Transverse colon (tissue), 4 donors: ENCODE results near the gene KCNK10. TPM values are rescaled to one million over a fixed set of nuclear protein-coding genes. Genes with fewer than 3 reads are reported as not detected.

Experiments used
- DNase-seq: peaks from one replicate; pipeline ENCODE4 v3.0.0-alpha.2; 2019
- H3K27ac ChIP-seq, 4 donors: fragments of 200-600 bp; sonication (generic); 2 replicates each; pipeline ENCODE4 v1.5.1; 2016 to 2018; ENCODE audit warnings: inconsistent platforms in 4 of 4
- H3K27me3 ChIP-seq: fragments of 200-600 bp; sonication (generic); 2 replicates; pipeline ENCODE4 v1.5.1; 2017; ENCODE audit warnings: inconsistent platforms
- H3K36me3 ChIP-seq, 4 donors: fragments of 200-600 bp; sonication (generic); 2 replicates each; pipeline ENCODE4 v1.5.1; 2017 to 2019; ENCODE audit warnings: inconsistent platforms in 4 of 4
- H3K4me1 ChIP-seq, 4 donors: fragments of 200-600 bp; sonication (generic); 2 replicates each; pipeline ENCODE4 v1.5.1; 2017 to 2020; ENCODE audit warnings: inconsistent platforms in 4 of 4
- H3K4me3 ChIP-seq, 4 donors: fragments of 200-600 bp; sonication (generic); 1 replicate in 1 of 4; 2 replicates in 3 of 4; pipeline versions ENCODE4 v1.5.1 to v1.6.1; 2017 to 2019; ENCODE audit warnings: inconsistent platforms in 4 of 4
- H3K9me3 ChIP-seq, 2 donors: fragments of 200-600 bp; sonication (generic); 2 replicates each; pipeline ENCODE4 v1.5.1; 2017 to 2019; ENCODE audit warnings: inconsistent platforms in 2 of 2
- EP300 ChIP-seq: sonication (generic); formaldehyde crosslinking; IDR thresholded peaks from one replicate; pipeline ENCODE4 v1.6.1; 2017; ENCODE audit warnings: antibody characterized with exemption, low read depth
- POLR2A ChIP-seq: fragments of 450-650 bp; IDR thresholded peaks from one replicate; pipeline ENCODE4 v1.6.1; 2016; ENCODE audit warnings: antibody characterized with exemption, mild to moderate bottlenecking, moderate library complexity
- POLR2AphosphoS5 ChIP-seq, 3 donors: sonication (generic); formaldehyde crosslinking; IDR thresholded peaks; one replicate each; pipeline ENCODE4 v1.6.1; 2016; ENCODE audit warnings: antibody characterized with exemption in 3 of 3
- WGBS, 2 donors: methylation state at CpG; one replicate each; pipeline ENCODE4 v1.1.5; 2018; ENCODE audit warnings: low coverage in 1 of 2; 5-methylcytosine and 5-hydroxymethylcytosine counted together
- in situ Hi-C, 4 donors: fragments of 200-750 bp; cut with MboI; loops; one replicate each; pipeline versions ENCODE4 v1.15.0 to v1.15.1; 2017; ENCODE audit warnings: low sequenced_read_pairs in 3 of 4, low pct_ligation_motif_present in 1 of 4, low pct_unique_long_range_greater_than_20kb in 1 of 4
- intact Hi-C: fragments of 100-400 bp; cut with DNase I; formaldehyde crosslinking; loops from one replicate; pipeline ENCODE4 v1.15.1; 2023; ENCODE audit warnings: low total_unique reads
- total RNA-seq, 4 donors: library from RNA; depleted of rRNA; stranded (reverse); fragments of >200 nt; gene quantifications; one replicate each; pipeline ENCODE4 v1.1.0, GENCODE V29; 2016
- TF ChIP-seq, protein P1 (sequence below), 5 experiments: fragments of 200-600 bp in 3 of 5; fragments of 450-650 bp in 2 of 5; sonication (generic) in 3 of 5; IDR thresholded peaks; 1 replicate in 2 of 5; 2 replicates in 3 of 5; pipeline ENCODE4 v1.5.1; 2016 to 2017; ENCODE audit warnings: antibody characterized with exemption in 5 of 5, inconsistent platforms in 3 of 5, mild to moderate bottlenecking in 2 of 5, moderate library complexity in 1 of 5

KCNK10 gene
- total RNA-seq, 4 donors from 2014 or later: 2.2 to 7.4 (median 3.2) TPM

DNA sequence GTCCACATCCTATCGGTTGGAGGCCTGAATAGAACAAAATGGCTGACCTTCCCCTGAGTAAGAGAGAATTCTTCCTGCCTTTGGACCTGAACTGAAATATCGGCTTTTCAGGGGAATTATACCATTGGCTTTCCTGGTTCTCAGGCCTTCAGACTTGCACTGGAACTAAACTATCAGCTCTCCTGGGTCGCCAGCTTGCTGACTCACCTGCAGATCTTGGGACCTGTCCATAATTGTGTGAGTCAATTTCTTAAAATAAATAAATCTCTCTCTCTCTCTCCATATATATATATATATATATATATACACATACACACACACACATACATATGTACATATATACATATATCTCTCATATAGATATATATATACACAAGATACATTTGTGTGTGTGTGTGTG lies 41.6 kb downstream of the KCNK10 start:
- DNase-seq: no peak
- in situ Hi-C loops (no loop called here), intact Hi-C loops (no loop called here)
- Histone ChIP-seq H3K27ac (no peak overlapping the region), H3K4me1 (no peaks in the 10 kb centered on the region), H3K27me3 (no peaks in the 10 kb centered on the region), H3K36me3 (no peaks in the 10 kb centered on the region), H3K9me3 (no peaks in the 10 kb centered on the region), H3K4me3 (no peak overlapping the region)
- 82% methylated on average over 3 of the region's 3 CpGs; no CpG with 5 or more reads in 1 of the 2 donors for WGBS, 2 donors
- no peak for TF ChIP-seq POLR2A
- TF ChIP-seq POLR2AphosphoS5 (IDR thresholded peaks at IDR 0.05): no peak
- TF ChIP-seq, protein P1, sequence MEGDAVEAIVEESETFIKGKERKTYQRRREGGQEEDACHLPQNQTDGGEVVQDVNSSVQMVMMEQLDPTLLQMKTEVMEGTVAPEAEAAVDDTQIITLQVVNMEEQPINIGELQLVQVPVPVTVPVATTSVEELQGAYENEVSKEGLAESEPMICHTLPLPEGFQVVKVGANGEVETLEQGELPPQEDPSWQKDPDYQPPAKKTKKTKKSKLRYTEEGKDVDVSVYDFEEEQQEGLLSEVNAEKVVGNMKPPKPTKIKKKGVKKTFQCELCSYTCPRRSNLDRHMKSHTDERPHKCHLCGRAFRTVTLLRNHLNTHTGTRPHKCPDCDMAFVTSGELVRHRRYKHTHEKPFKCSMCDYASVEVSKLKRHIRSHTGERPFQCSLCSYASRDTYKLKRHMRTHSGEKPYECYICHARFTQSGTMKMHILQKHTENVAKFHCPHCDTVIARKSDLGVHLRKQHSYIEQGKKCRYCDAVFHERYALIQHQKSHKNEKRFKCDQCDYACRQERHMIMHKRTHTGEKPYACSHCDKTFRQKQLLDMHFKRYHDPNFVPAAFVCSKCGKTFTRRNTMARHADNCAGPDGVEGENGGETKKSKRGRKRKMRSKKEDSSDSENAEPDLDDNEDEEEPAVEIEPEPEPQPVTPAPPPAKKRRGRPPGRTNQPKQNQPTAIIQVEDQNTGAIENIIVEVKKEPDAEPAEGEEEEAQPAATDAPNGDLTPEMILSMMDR (IDR thresholded peaks at IDR 0.05): no peak
- TF ChIP-seq EP300: no peak

GRCh38 chr14:88276923-88277596 lies 46.0 kb downstream of the KCNK10 start:
- 71 to 82% methylated on average over 3 of the region's 3 CpGs for WGBS, 2 donors

GRCh38 chr14:88272390-88273269 lies 50.4 kb downstream of the KCNK10 start:
- Histone ChIP-seq H3K36me3 (no peaks in the 10 kb centered on the region), H3K27me3 (no peaks in the 10 kb centered on the region), H3K4me1 (peaks cover 0 to 21% (median 10%) of the 10 kb centered on the region in 4 donors), H3K27ac (no peak overlapping the region), H3K9me3 (no peaks in the 10 kb centered on the region), H3K4me3 (no peak overlapping the region)
- intact Hi-C loops: no loop called here
- in situ Hi-C loops: no loop called here
- TF ChIP-seq POLR2A (no peak), EP300 (no peak), POLR2AphosphoS5 (IDR thresholded peaks at IDR 0.05) (no peak)
- TF ChIP-seq, protein P1 (IDR thresholded peaks at IDR 0.05): no peak
- 74 to 75% methylated on average over 8 to 10 of the region's 10 CpGs for WGBS, 2 donors
- no peak for DNase-seq

More at GRCh38 chr14:88276923-88277596, 46.0 kb downstream of the KCNK10 start:
- no peak overlapping the region for H3K27ac ChIP-seq
- H3K27me3 ChIP-seq: no peaks in the 10 kb centered on the region
- in situ Hi-C loops: no loop called here
- no peaks in the 10 kb centered on the region for H3K4me1 ChIP-seq
- intact Hi-C loops: no loop called here
- H3K36me3 ChIP-seq: no peaks in the 10 kb centered on the region
- no peak for DNase-seq
- H3K4me3 ChIP-seq: no peak overlapping the region
- TF ChIP-seq EP300: no peak
- H3K9me3 ChIP-seq: no peaks in the 10 kb centered on the region

DNA sequence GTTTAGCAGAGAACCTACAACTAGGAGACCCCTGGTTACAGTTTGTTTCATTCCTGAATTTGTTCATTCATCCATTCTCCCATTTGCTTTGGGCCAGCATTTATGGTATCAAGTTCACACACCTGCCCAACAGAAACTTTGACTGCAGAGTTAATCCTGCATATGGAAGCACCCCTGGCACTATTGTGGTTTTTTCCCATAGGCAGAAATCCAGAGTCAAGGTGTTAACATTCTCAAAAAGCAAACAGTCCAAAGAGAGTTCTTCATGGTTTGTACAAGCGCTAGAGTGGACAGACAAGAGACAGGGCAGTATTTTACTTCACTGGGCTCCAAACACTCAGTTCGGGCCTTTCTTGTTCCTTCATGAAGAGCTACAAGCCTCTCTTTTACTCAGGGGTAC lies 51.9 kb downstream of the KCNK10 start:
- peak overlapping the region; percentile 64 to 73 (median 69) for H3K27ac ChIP-seq
- H3K27me3 ChIP-seq: no peaks in the 10 kb centered on the region
- peaks cover 0 to 21% (median 10%) of the 10 kb centered on the region in 4 donors for H3K4me1 ChIP-seq
- no peak for DNase-seq
- TF ChIP-seq, protein P1 (IDR thresholded peaks at IDR 0.05): no peak
- TF ChIP-seq EP300 (no peak), POLR2A (no peak)
- WGBS, 2 donors: 60 to 75% methylated on average over 2 of the region's 2 CpGs
- H3K9me3 ChIP-seq: no peaks in the 10 kb centered on the region
- H3K4me3 ChIP-seq: no peak overlapping the region
- no peaks in the 10 kb centered on the region for H3K36me3 ChIP-seq
- intact Hi-C loops: no loop called here
- in situ Hi-C loops: no loop called here
